Measurements from ENCODE around the gene RIN3. TPM values are rescaled to one million over a fixed set of nuclear protein-coding genes. Genes with fewer than 3 reads are reported as not detected.

The RIN3 gene
- total RNA-seq, 1 donor from 2014 or later, result 28.0 TPM

DNA sequence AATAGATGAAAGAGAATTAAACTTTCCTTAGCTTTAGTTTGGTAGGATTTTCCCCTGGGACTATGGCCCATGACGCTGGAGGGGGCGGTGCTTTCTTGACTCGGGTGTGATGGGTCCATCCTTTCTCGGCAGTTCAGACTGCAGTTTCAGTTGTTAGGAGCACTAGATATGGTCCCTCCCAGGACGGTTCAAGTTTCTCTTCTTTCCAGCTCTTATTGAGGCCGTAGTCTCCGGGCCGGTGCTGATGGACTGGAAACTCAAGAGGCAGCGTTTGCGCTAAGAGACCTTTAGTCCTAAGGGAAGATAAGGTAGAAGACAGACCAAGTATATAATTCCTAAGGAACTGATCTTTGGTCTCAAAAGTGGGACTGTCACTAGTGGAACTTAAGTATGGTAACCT lies 111.2 kb downstream of the RIN3 start:
- Mint-ChIP-seq H3K27ac (ENCODE audit: unreplicated experiment) (peak overlapping the region; percentile 4), H3K9me3 (ENCODE audit: unreplicated experiment) (peaks cover 27% of the 10 kb centered on the region), H3K4me1 (ENCODE audit: low read depth, unreplicated experiment) (peaks cover 14% of the 10 kb centered on the region), H3K4me3 (ENCODE audit: unreplicated experiment) (no peak overlapping the region), H3K36me3 (ENCODE audit: low read depth, unreplicated experiment) (peaks cover 48% of the 10 kb centered on the region), H3K27me3 (ENCODE audit: low read depth, unreplicated experiment) (no peaks in the 10 kb centered on the region)
- H3K4me3 ChIP-seq (ENCODE audit: insufficient read depth, low read depth, low read length), result no peak overlapping the region
- no peak for TF ChIP-seq EZH2 (IDR thresholded peaks at IDR 0.05; ENCODE audit: insufficient read depth, low read length)
- TF ChIP-seq CTCF (IDR thresholded peaks at IDR 0.05; ENCODE audit: insufficient read depth, low read depth, low read length), result no peak
- peaks cover 29% of the 10 kb centered on the region for H3K9me3 ChIP-seq (ENCODE audit: insufficient read depth, low read depth, low read length)
- H3K36me3 ChIP-seq (ENCODE audit: insufficient read depth, low read length), result no peaks in the 10 kb centered on the region
- peak; percentile 54 for FAIRE-seq
- H3K4me1 ChIP-seq (ENCODE audit: insufficient read depth, low read length), result peaks cover 17% of the 10 kb centered on the region
- no peak overlapping the region for H3K9ac ChIP-seq (ENCODE audit: low read length)
- H3K4me2 ChIP-seq (ENCODE audit: low read length), result peak overlapping the region; percentile 71
- peak overlapping the region; percentile 68 for H3K27ac ChIP-seq (ENCODE audit: low read depth, low read length)
- DNase-seq (ENCODE audit: low read depth), result no peak
- H3K27me3 ChIP-seq (ENCODE audit: insufficient read depth, low read length), result no peaks in the 10 kb centered on the region
- H3K79me2 ChIP-seq (ENCODE audit: insufficient read depth, low read length), result no peaks in the 10 kb centered on the region
- H4K20me1 ChIP-seq (ENCODE audit: insufficient read depth, low read length), result no peaks in the 10 kb centered on the region
- no peak overlapping the region for H2AFZ ChIP-seq (ENCODE audit: low read depth, low read length)

DNA sequence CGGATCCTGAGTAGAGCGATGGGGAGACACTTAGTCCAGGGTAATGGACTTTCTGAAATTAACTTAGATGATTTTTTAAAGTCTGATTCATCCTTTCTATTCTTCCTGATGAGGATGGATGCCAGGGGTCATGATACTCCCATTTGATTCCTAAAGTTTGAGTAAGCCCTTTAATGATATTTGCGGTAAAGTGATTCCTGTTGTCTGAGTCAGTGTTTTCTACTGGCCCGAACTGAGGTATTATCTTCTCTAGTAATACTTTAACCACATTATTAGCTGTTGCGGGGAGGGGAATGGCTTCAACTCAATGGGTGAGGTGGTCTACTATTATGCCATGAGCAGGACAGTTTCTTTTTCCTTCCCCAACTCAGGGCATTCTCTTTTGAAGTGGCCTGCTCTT lies 111.6 kb downstream of the RIN3 start:
- Histone ChIP-seq H2AFZ (ENCODE audit: low read depth, low read length) (no peak overlapping the region), H3K27ac (ENCODE audit: low read depth, low read length) (peak overlapping the region; percentile 68), H3K4me1 (ENCODE audit: insufficient read depth, low read length) (peaks cover 17% of the 10 kb centered on the region), H3K36me3 (ENCODE audit: insufficient read depth, low read length) (no peaks in the 10 kb centered on the region), H3K79me2 (ENCODE audit: insufficient read depth, low read length) (no peaks in the 10 kb centered on the region), H4K20me1 (ENCODE audit: insufficient read depth, low read length) (no peaks in the 10 kb centered on the region), H3K9me3 (ENCODE audit: insufficient read depth, low read depth, low read length) (peaks cover 29% of the 10 kb centered on the region), H3K27me3 (ENCODE audit: insufficient read depth, low read length) (no peaks in the 10 kb centered on the region), H3K4me3 (ENCODE audit: insufficient read depth, low read depth, low read length) (no peak overlapping the region), H3K9ac (ENCODE audit: low read length) (no peak overlapping the region), H3K4me2 (ENCODE audit: low read length) (peak overlapping the region; percentile 71)
- DNase-seq (ENCODE audit: low read depth) (peak; percentile 98), FAIRE-seq (peak; percentile 94)
- TF ChIP-seq EZH2 (IDR thresholded peaks at IDR 0.05; ENCODE audit: insufficient read depth, low read length) (no peak), CTCF (IDR thresholded peaks at IDR 0.05; ENCODE audit: insufficient read depth, low read depth, low read length) (no peak)
- peaks cover 27% of the 10 kb centered on the region for H3K9me3 Mint-ChIP-seq (ENCODE audit: unreplicated experiment)
- peaks cover 14% of the 10 kb centered on the region for H3K4me1 Mint-ChIP-seq (ENCODE audit: low read depth, unreplicated experiment)
- H3K27ac Mint-ChIP-seq (ENCODE audit: unreplicated experiment), result peak overlapping the region; percentile 4
- peaks cover 52% of the 10 kb centered on the region for H3K36me3 Mint-ChIP-seq (ENCODE audit: low read depth, unreplicated experiment)
- no peak overlapping the region for H3K4me3 Mint-ChIP-seq (ENCODE audit: unreplicated experiment)
- H3K27me3 Mint-ChIP-seq (ENCODE audit: low read depth, unreplicated experiment), result no peaks in the 10 kb centered on the region

DNA sequence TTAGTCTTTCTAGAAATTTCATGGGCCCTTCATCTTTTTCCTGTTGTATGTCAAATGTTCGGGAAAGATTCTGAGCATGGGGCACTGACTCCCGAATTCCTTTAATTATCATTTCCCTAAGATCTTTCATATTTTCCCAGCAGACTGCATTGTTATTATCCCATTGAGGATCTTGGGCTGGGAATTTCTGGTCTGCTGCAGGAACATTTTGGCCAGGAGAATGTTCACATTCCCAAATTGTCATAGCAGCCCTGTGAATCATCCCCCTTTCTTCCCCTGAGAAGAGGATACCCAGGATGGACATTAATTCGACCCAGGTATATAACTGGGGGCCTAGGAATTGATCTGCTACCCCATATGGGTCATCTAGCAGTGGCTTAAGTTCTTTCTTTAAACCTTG lies 112.5 kb downstream of the RIN3 start:
- H3K27ac ChIP-seq (ENCODE audit: low read depth, low read length), result no peak overlapping the region
- no peak for FAIRE-seq
- DNase-seq (ENCODE audit: low read depth), result no peak
- Mint-ChIP-seq H3K27me3 (ENCODE audit: low read depth, unreplicated experiment) (no peaks in the 10 kb centered on the region), H3K9me3 (ENCODE audit: unreplicated experiment) (peaks cover 27% of the 10 kb centered on the region), H3K36me3 (ENCODE audit: low read depth, unreplicated experiment) (peaks cover 49% of the 10 kb centered on the region), H3K4me1 (ENCODE audit: low read depth, unreplicated experiment) (peaks cover 14% of the 10 kb centered on the region), H3K27ac (ENCODE audit: unreplicated experiment) (no peak overlapping the region), H3K4me3 (ENCODE audit: unreplicated experiment) (no peak overlapping the region)
- H3K4me1 ChIP-seq (ENCODE audit: insufficient read depth, low read length), result peaks cover 17% of the 10 kb centered on the region
- H3K4me2 ChIP-seq (ENCODE audit: low read length), result peak overlapping the region; percentile 71
- H3K9ac ChIP-seq (ENCODE audit: low read length), result no peak overlapping the region
- H3K4me3 ChIP-seq (ENCODE audit: insufficient read depth, low read depth, low read length), result no peak overlapping the region
- H3K79me2 ChIP-seq (ENCODE audit: insufficient read depth, low read length), result no peaks in the 10 kb centered on the region
- H4K20me1 ChIP-seq (ENCODE audit: insufficient read depth, low read length), result no peaks in the 10 kb centered on the region
- TF ChIP-seq EZH2 (IDR thresholded peaks at IDR 0.05; ENCODE audit: insufficient read depth, low read length) (no peak), CTCF (IDR thresholded peaks at IDR 0.05; ENCODE audit: insufficient read depth, low read depth, low read length) (no peak)
- H2AFZ ChIP-seq (ENCODE audit: low read depth, low read length), result no peak overlapping the region
- H3K9me3 ChIP-seq (ENCODE audit: insufficient read depth, low read depth, low read length), result peaks cover 29% of the 10 kb centered on the region
- H3K27me3 ChIP-seq (ENCODE audit: insufficient read depth, low read length), result no peaks in the 10 kb centered on the region
- H3K36me3 ChIP-seq (ENCODE audit: insufficient read depth, low read length), result no peaks in the 10 kb centered on the region

Data from astrocyte (in vitro differentiated cells and primary cell).